ENCODE measurements around the gene MYO5C.
"Not testable (repeated sequence)": the region's sequence is repeated elsewhere in the genome, so short reads cannot be mapped to it uniquely, and the experiment has no call there.

The MYO5C gene

DNA sequence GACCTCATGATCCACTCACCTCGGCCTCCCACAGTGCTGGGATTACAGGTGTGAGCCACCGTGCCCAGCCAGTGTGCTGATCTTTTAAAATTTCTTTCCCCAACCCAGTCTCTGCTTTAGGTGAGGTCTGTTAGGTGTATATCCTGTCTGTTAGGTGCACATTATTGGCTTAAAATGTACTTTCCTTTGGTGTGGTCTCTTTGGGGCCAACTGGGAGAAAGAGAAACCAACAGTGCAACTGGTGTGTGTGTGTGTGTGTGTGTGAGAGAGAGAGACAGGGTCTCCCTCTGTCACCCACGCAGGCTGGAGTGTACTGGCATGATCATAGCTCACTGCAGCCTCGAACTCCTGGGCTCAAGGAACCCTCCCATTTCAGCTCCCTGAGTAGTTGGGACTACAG is 54.1 kb downstream of the MYO5C start:
- no peak for DNase-seq

DNA sequence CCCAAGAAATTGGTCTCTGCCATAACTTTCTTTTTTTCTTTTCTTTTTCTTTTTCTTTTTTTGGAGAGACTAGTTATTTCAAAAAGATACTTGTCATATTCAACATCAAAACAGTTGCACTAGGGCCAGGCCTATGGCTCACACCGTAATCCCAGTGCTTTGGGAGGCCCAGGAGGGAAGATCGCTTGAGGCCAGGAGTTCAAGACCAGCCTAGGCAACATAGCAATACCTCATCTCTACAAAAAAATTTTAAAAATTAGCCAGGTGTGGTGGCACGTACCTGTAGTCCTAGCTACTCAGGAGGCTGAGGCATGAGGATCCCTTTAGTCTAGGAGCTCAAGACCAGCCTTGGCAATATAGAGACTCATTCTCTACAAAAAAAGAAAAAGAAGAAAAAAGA is 55.4 kb downstream of the MYO5C start:
- no peak for DNase-seq

DNA sequence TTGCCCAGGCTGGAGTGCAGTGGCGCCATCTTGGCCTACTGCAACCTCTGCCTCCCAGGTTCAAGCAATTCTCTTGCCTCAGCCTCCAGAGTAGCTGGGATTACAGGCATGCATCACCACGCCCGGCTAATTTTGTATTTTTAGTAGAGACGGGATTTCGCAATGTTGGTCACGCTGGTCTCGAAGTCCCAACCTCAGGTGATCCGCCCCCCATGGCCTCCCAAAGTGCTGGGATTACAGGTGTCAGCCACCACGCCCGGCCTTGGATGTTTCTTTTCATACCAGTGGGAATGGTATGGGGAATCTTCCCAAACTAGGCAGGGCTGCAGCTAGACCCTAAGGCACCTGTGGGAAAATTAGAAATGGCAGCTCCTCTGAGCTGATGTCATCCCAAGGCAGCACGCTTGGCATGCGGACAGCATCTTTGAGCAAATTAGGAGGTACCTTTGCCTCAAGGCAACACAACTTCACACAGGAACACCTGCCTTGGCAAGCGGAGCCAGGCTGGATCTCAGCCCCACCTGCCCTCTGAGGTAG is 56.5 kb downstream of the MYO5C start:
- DNase-seq, result not testable (repeated sequence)

DNA sequence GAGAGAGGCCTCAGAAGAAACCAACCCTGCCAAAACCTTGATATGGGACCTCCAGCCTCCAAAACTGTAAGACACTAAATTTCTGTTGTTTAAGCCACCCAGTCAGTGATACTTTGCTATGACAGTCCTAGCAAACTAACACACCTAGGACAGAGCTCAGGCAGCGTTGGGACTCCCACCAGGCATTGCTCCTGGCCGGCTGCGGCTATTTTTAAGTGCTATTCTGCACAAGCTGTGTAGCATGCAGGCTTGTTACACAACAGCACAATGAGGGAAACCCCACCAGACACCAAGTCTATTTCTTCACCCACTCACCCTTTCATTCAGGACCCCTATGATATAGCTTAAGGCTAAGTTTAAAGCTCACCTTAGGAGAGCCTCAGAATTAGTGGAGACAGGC is 57.5 kb downstream of the MYO5C start:
- no peak for DNase-seq

DNA sequence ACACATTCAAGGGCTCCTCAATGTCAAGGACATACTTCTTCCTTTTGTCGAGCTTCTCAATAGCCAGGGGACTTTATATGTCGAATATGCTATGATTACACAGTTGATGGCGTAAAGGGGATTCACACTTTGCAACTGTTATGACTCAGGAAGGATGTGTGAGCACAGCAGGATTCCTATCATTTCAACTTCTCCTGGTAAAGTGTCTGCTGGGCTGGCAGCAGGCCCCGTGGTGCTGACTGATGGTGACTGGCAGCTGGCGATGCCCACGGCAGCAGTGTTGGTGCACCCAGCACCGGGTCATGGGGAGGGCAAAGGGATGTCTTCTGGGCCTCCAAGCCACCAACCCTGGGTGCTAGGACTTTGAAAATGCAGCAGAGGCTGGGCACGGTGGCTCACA is 59.6 kb downstream of the MYO5C start:
- no peak for DNase-seq

DNA sequence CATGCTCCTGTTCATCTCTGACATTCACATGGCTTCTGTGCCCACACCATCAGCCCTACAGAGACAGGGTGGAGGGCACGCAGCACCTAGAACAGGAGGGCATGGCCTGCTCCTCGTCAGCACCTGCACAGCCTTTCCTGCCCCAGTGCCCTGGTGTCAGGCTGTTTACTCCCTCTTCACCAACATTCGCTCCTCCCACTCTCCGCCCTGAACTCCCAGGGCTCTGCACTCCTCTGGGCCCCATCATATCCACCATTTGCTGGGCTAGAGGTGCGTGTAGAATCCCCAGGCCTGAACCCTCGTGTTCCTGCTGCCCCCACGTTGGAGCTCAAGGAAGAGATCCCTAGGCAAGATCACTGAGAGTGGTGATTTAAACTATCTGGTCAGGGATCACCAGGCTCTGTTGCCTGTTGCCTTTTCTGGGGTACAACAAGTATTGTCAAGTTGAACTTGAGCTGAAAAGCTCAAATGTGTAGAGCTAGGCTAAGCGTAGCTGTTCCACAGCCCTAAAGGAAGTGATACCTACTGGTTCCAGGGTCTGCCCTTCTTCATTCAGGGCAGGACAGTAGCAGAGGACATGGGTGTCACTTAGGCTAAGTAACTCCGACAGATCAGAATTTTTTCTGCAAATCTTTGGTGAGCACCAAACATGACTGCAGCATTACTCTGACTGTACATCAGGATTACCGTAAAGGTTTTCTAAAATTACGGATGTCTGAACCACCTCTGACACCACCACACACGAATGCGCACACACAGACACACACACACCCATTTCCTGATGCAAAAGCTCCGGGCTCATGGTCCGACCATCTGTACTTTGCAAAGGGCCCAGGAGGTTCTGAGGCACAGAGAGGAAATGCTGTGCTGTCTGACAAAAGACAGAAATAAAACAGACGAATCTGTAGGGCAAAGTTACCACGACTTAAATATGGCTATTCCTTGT is 60.7 kb downstream of the MYO5C start:
- DNase-seq, result peak; percentile 40

DNA sequence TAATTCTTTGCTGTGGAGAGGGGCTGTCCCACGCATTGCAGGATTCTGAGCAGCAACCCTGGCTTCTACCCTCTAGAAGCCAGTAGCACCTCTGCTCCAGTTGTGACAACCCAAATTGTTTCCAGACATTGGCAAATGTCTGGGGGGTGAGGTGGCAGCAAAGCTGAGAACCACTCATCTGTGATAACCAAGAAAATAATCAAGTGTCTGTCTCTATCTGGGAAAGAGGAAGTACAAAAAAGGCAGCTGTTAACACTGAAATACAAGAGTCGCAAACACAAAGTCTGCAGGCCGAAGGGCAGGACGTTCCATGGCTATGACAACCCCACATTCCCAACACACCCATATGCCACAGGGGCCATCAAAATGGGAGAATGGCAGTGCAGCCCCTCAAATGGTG is 62.2 kb downstream of the MYO5C start:
- DNase-seq, result no peak

DNA sequence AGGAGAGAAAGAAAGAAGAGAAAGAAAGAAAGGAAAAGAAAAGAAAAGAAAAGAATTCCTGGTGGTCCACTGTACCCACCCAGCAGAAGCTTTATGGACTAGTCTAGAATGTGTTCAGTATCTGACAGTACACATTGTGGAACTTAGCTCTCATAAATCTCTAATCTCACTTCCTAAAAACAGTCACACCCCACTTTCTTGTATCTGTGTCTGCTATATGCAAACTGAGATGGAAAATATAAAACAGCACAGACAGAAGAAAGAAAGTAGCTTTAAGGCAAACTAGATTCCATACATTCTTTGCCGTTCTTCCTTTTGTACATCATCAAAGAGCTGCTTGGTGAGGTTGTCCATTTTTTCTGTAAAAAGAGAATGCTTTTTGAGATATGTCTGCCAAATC is 63.3 kb downstream of the MYO5C start:
- no peak for DNase-seq

DNA sequence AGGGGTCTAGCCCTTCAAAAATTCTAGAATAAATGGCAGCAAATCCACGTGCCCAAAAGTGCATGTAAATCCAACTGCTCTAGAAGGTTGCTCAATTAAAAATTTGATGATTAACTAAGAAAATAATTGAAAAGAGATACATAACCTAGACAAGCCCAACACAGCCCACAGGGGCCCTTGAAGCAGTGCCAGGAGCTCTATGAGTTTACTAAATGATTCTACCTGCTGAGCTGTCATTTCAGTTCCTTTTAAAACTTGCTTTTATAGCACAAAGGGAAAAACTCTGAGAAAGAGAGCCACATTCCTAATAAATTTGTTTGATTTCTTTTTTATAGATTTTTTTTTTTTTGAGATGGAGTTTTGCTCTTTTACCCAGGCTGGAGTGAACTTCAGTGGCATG is 65.5 kb downstream of the MYO5C start:
- no peak for DNase-seq

DNA sequence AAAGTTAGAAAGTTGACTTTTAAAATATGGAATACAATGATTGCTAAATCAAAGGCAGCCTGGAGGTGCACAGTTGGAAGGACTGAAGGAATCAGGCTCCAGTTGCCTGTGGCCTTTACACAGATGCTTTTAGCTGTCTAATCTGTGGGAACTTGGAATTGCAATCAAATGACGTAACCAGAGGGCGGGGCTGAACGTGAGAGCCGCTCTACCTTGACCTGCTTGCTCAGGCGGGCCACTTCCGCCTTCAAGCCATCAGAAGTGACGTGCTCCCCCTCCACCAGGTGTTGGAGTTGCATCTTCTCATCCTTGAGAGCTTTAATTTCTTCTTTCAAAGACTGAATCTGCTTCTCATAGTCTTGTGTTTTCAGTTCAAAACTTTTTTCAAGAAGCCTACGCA is 66.7 kb downstream of the MYO5C start:
- no peak for DNase-seq

DNA sequence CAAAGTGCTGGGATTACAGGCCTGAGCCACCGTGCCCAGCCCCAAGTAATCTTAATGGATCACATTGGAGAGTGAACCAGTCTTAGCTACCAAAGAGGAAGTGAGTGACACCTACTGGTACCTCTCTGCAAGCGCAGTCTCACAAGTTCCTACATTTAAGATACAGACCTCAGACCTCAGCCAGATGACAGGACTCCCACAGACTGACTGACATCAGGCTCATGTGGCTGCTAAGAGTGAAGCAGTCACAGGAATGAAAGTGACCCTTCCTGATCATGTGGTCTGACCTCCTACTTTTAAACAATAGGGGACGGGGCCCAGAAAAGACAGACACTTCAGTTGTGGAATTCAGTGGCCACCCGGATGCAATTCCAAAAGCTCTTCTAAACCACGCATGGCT is 68.1 kb downstream of the MYO5C start:
- DNase-seq, result peak; percentile 57

DNA sequence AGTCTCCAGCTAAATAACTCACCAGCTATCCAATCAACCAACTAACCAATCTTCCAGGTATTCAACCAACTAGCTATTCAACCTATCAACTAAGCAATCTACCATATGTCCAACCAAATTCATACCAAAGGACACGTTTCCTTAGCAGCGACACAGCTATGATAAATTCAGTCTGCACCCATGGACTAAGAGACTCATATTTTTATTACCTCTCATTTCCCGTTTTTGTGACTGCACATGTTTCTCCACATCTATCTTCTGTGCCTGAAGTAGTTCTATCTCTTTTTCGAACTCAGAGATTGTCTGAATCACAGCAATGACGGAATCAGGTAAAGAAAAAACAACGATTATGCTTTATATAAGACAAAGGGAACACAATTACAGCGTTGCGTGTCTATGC is 70.4 kb downstream of the MYO5C start:
- DNase-seq, result no peak

DNA sequence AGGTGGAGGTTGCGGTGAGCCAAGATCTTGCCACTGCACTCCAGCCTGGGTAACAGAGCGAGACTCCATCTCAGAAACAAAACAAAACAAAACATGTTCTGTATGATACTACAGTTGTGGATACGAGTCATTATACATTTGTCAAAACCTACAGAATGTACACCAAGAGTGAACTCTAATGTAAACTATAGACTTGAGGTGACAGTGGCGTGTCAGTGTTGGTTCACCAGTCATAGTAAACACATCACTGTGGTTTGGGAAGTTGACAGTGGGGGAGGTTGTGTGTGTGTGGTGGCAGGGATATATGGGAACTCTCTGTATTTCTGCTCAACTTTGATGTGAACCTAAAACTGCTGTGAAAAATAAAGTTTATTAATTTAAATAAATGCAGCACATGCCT is 71.4 kb downstream of the MYO5C start:
- DNase-seq, result no peak

DNA sequence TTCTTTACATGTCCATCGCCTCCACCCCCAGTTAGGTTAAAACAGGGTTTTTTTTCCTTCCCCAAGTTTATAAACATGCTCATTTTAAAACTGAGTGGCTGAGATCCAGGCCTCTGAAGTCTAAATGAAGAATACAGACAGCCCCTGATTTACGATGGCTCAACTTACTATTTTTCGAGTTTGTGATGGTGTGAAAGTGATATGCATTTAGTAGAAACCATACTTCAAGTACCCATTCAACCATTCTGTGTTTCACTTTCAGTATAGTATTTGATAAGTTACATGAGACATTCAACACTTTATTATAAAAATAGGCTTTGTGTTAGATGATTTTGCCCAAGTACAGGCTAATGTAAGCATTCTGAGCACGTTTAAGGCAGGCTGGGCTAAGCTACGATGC is 73.9 kb downstream of the MYO5C start:
- no peak for DNase-seq

DNA sequence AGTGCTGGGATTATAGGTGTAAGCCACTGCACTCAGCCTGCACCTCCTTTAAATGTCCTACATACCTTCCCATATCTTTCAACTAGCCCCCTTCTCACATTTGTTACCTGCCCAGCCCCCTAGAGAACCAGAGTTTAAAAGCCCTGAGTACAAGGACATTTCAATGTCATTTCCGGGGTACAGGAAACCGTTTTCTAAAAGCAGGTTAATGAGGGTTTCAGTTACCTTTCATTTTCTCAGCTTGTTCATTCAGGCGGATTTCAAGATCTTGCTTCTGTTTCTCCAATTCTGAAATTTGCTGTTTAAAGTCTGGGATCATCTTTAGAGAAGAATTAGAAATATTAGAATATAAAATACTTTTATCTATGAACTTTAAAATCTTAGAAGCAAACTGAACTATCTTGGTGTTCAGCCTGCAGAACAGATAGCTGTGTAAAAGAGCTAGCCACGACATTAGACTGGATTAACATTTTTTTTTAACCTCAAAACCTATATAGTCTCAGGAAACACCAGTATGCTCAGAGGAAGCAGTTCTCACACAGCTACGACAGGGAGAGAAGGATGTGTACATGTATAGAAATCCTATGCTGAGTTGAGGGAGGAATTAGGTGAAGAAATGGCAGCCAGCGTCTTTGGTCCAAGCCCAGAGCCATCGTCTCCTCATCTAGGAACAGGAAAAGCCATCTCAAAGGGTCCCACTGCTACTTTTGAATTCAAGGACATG is 74.5 kb downstream of the MYO5C start:
- no peak for DNase-seq

DNA sequence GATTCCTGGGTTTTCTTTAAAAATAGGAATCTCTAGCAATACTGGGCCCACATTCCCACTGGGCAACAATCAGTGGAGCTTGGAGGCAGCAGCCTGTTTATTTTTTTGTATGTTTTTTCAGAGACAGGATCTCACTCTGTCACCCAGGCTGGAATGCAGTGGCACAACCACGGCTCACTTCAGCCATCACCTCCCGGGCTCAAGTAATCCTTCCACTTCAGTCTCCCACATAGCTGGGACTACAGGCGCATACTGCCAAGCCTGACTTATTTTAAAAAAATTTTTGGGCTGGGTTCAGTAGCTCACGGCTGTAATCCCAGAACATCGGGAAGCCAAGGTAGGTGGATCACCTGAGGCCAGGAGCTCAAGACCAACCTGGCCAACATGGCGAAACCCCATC is 75.4 kb downstream of the MYO5C start:
- no peak for DNase-seq

DNA sequence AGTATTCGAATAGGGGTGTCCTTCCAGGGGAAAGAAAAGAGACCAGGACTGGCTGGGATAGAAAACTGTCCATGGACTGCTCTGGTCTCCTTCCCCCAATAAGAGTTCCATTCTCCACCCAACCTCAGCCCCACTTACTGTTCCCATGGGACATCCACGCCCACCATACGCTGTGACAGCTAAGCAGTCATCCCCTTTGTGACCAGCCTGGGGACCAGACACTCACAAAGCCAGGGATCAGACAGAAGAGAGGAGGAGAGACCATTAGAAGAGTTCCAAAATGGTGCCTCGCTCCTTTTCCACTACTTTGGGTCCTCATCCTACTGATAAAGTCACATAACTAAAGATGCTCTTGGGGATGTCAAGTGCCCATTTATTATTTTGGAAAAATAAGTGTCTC is 76.8 kb downstream of the MYO5C start:
- DNase-seq, result no peak

DNA sequence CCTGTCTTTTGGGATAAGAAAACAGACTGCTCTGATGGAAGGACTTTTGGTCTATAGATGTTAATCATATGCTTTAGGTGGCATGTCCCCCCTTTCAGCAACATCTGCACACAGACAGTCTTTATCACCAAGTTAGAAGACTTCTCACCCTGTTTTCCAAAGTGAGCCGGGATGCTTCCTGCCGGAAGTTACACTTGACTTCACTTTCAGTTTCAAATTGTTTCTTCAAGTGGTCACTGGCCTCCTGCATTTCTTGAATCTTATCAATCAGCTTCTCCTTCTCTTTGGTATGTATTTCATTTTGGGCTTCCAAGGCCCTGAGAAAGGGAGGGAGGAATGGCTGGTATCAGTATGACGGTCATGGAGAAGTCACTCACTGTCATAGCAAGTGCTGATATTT is 77.2 kb downstream of the MYO5C start:
- no peak for DNase-seq

DNA sequence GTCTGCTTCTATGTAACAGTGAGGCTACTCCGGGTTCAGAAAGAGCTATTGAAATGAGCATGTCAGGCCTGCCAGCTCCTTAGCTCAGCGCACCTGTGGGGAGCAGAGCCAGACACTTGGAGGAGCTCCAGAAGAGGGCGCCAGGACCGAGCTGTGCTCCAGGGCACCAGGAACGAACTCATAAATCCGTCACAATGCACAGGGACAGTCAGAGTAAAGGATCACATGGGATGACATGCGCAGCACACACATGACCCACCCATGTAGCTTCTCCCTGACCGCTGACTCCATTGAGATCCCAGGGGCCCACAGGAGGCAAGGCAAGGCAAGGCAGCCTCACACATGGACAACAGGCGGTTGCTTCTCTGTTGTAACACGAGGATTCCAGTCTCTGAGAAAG is 78.4 kb downstream of the MYO5C start:
- peak; percentile 12 for DNase-seq

DNA sequence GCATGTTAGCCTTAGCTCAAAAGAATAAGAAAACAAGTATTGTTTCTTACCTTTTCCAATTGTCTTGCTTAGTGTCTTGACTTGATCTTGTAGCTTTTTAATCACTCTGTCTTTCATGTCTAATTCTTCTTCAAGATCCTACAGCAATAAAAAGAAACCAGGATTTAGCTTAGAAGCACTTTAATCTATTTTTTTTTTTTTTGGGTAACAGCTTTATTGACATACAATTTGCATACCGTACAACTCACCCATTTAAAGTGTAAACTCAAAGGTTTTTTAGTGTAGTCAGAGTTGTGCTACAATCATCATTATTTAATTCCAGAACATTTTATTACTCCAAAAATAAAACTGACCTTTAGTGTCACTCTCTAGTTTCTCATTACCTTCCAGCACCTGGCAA is 81.1 kb downstream of the MYO5C start:
- DNase-seq, result no peak

DNA sequence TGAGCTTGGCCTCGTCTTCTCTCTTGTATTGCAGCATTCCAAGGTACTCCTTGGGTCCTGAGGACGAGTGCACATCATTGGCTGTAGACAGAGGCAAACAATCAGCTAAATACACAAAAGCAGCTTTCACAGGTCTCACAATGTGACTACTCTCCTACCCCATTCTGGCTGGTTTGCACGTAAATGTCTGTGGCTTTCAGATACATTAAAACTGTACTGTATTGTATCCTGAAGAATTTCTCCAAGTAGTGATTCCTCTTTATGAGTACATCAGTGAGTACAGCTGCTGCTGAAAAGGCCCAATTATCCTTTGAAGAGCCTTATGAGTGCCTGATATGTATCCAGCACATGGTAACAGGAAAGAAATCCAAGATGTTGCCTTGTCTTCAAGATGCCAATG is 82.4 kb downstream of the MYO5C start:
- no peak for DNase-seq

DNA sequence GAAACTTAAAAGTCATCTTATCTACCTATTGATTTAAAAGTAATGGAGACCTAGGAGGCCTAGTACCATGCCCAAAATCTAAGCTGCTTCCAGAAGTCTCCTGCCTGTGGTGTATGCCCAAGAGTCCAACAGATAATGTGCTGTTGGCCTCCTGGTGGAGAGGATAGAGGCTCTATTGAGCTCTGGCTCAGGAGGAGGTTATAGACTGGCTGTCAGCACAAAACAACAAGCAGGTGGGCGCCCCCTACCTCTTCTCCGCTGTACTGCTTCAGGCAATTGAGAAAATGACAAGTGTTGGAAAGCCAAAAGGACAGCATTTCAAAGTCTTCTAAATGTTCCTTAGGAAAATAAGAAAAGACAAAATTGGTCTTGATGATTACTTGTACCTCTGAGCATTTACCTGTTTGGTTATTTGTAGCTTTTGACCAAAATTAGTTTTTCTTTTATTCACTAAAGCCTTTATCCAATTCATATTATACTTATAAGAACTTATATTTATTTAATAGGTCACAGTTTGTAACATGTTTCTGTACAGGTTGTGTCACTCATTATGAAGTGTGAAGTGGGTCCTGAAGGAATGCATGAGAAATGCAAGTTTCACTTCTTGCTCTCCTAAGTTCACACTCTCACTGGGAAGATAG is 87.2 kb downstream of the MYO5C start:
- DNase-seq, result peak; percentile 71

DNA sequence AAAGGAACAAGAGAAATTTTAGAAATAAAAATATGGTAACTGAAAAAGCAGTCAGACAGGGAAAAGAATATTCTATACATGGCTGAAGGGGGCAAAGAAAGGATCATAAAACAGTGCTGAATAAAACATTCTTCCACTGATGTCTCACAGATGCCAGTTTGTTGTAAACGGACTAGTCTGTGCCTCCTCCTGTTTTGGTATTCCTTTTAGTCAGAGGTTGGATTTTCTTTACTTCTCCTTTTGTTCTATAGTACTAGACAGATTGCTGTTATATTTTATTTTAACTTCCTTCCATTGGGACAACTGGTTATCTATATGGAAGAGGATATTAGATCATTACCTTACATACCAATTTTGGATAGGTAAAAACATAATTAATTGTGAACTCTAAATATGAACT is 88.4 kb downstream of the MYO5C start:
- DNase-seq, result no peak

DNA sequence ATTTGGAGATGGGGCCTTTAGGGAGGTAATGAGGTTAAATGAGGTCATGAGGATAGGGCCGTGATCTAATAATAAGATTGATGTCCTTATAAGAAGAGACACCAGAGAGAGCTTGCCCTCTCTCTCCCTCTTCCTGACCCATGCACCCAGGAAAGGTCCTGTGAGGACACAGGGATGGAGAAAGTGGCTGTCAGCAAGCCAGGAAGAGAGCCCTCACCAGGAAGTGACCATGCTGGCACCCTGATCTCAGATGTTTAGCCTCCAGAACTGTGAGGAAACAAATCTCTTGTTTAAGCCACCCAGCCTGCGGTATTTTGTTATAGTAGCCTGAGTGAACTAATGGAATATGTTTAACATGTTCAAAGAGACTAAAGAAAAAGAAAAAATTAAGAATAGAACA is 89.2 kb downstream of the MYO5C start:
- no peak for DNase-seq

All from stimulated activated CD4-positive, alpha-beta T cell treated with anti-CD3 and anti-CD28 coated beads, Interleukin-4, amount 100 ng/mL, for 1 hour (primary cell).